Measurements from ENCODE around the gene HCRTR2.

- TF ChIP-seq CTCF (IDR thresholded peaks at IDR 0.05; ENCODE audit: control extremely low read depth in 1 of 3, insufficient read depth in 1 of 3, low read depth in 1 of 3, low read length in 3 of 3) (no peak), EP300 (IDR thresholded peaks at IDR 0.05; ENCODE audit: borderline replicate concordance in 1 of 2, low read depth in 2 of 2, low read length in 2 of 2) (no peak), YY1 (IDR thresholded peaks at IDR 0.05; ENCODE audit: low read depth, low read length) (no peak), RFX5 (IDR thresholded peaks at IDR 0.05; ENCODE audit: borderline replicate concordance, low read depth, low read length) (no peak), EZH2 (IDR thresholded peaks at IDR 0.05; ENCODE audit: low read depth, low read length, severe bottlenecking) (no peak), POLR2A (IDR thresholded peaks at IDR 0.05; ENCODE audit: control extremely low read depth in 1 of 2, low read depth in 2 of 2, low read length in 2 of 2) (no peak), JUN (IDR thresholded peaks at IDR 0.05; ENCODE audit: low read depth, low read length) (no peak), SIX5 (IDR thresholded peaks at IDR 0.05; ENCODE audit: low read depth, low read length) (no peak), BACH1 (IDR thresholded peaks at IDR 0.05; ENCODE audit: low read length) (no peak), SRF (IDR thresholded peaks at IDR 0.05; ENCODE audit: low read depth, low read length) (no peak)
Observed at GRCh38 chr6:55167860-55168259, 6.5 kb upstream of the HCRTR2 start.

All from H1 (cell line).